ENCODE data around the gene RAD9A.
"Not testable (repeated sequence)": the region's sequence is repeated elsewhere in the genome, so short reads cannot be mapped to it uniquely, and the experiment has no call there.

The RAD9A gene

GRCh38 chr11:67400942-67401494 lies 9.2 kb downstream of the RAD9A start:
- Histone ChIP-seq H3K27me3 (ENCODE audit: insufficient read depth, low read length, poor library complexity) (no peaks in the 10 kb centered on the region), H4K8ac (ENCODE audit: low read depth, low read length) (no peak overlapping the region), H3K18ac (ENCODE audit: low read length) (peak overlapping the region; percentile 94), H3K36me3 (ENCODE audit: control insufficient read depth, insufficient read depth, low read length) (peaks cover 9% of the 10 kb centered on the region), H3K4ac (ENCODE audit: low read depth, low read length) (peak overlapping the region; percentile 19), H2BK120ac (ENCODE audit: low read depth, low read length) (no peak overlapping the region), H2BK5ac (ENCODE audit: low read length) (no peak overlapping the region), H3K56ac (ENCODE audit: low read length) (peak overlapping the region; percentile 83), H2AK5ac (ENCODE audit: low read length) (peak overlapping the region; percentile 30), H3K79me2 (ENCODE audit: control insufficient read depth, insufficient read depth, low read length) (peaks cover 17% of the 10 kb centered on the region), H3K23ac (ENCODE audit: low read length) (peak overlapping the region; percentile 29), H2BK15ac (replicated peaks; ENCODE audit: low read depth) (no peak overlapping the region), H3K4me3 (ENCODE audit: low read length) (peak overlapping the region; percentile 70), H3K9ac (ENCODE audit: low read length) (peak overlapping the region; percentile 89), H3K79me1 (ENCODE audit: low read length) (peaks cover 14% of the 10 kb centered on the region), H3K4me1 (ENCODE audit: control insufficient read depth, low read depth, low read length) (peaks cover 8% of the 10 kb centered on the region), H3K4me2 (ENCODE audit: low read length) (peak overlapping the region; percentile 84), H4K5ac (ENCODE audit: low read length) (no peak overlapping the region), H3K27ac (ENCODE audit: low read depth, low read length) (peak overlapping the region; percentile 91)
- no peak for DNase-seq
- WGBS (ENCODE audit: extremely low coverage, insufficient coverage, low lambda C conversion rate), result no CpG with 5 or more reads among the region's 27 CpGs

DNA sequence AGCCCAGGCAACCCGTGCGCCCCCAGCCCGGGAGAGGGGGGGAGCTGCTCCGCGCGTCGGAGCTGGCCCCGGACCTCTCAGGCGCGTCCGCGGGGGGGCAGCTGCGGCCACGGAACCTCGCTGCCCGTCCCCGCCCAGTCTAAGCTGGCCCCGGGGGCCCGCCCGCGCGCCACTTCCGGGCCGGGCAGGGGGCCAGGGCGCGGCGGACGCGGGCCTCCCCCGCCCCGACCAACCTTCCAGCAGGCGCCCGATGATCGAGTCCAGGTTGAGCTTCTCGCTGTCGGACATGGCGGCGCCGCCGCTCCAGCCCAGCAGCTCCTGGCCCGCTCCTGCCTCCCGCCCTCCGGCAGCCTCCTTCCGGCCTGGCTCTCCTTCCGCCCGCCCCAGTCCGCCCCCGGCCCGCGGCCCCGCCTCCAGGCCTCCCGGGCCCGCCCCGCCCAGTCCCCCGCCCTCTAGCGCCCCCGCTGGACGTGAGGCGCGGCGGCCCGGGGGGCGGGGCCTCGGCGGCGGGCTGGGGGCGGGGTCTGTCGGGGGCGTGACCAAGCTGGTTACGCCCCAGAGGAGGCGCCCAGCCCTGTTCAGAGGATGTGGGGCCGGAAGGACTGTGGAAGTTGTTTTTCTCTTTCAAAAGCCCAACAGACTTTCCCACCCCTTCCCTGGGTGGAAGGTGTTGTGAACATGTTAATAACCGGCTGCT lies 9.9 kb downstream of the RAD9A start, which contains the start of gene PPP1CA:
Gene PPP1CA (minus strand): TSS at position 364 of the 697 bp plus-strand sequence. CDS start 76 bp downstream, at position 288.
- Histone ChIP-seq H3K4ac (ENCODE audit: low read depth, low read length) (peak within 1 kb of the TSS; percentile 19), H3K9ac (ENCODE audit: low read length) (peak within 1 kb of the TSS; percentile 89), H3K79me1 (ENCODE audit: low read length) (peaks cover 14% of the 10 kb centered on the region), H2BK15ac (replicated peaks; ENCODE audit: low read depth) (no peak within 1 kb of the TSS), H3K4me3 (ENCODE audit: low read length) (peak within 1 kb of the TSS; percentile 70), H3K4me2 (ENCODE audit: low read length) (peak within 1 kb of the TSS; percentile 84), H2AK5ac (ENCODE audit: low read length) (peak within 1 kb of the TSS; percentile 30), H2BK120ac (ENCODE audit: low read depth, low read length) (no peak within 1 kb of the TSS), H3K79me2 (ENCODE audit: control insufficient read depth, insufficient read depth, low read length) (peaks cover 17% of the 10 kb centered on the region), H3K36me3 (ENCODE audit: control insufficient read depth, insufficient read depth, low read length) (peaks cover 9% of the 10 kb centered on the region), H4K8ac (ENCODE audit: low read depth, low read length) (no peak within 1 kb of the TSS), H3K56ac (ENCODE audit: low read length) (peak within 1 kb of the TSS; percentile 93), H4K5ac (ENCODE audit: low read length) (no peak within 1 kb of the TSS), H3K27ac (ENCODE audit: low read depth, low read length) (peak within 1 kb of the TSS; percentile 91), H2BK5ac (ENCODE audit: low read length) (peak within 1 kb of the TSS; percentile 78), H3K27me3 (ENCODE audit: insufficient read depth, low read length, poor library complexity) (no peaks in the 10 kb centered on the region), H3K4me1 (ENCODE audit: control insufficient read depth, low read depth, low read length) (peaks cover 5% of the 10 kb centered on the region), H3K23ac (ENCODE audit: low read length) (peak within 1 kb of the TSS; percentile 29), H3K18ac (ENCODE audit: low read length) (peak within 1 kb of the TSS; percentile 94)
- peak; percentile 91 for DNase-seq
- no CpG with 5 or more reads among the region's 73 CpGs for WGBS (ENCODE audit: extremely low coverage, insufficient coverage, low lambda C conversion rate)

GRCh38 chr11:67402192-67402839 lies 10.5 kb downstream of the RAD9A start:
- not testable (repeated sequence) for H3K27me3 ChIP-seq (ENCODE audit: insufficient read depth, low read length, poor library complexity); H3K36me3 ChIP-seq (ENCODE audit: control insufficient read depth, insufficient read depth, low read length); H3K4me3 ChIP-seq (ENCODE audit: low read length); H2BK120ac ChIP-seq (ENCODE audit: low read depth, low read length); H2AK5ac ChIP-seq (ENCODE audit: low read length); H4K8ac ChIP-seq (ENCODE audit: low read depth, low read length); H3K4me1 ChIP-seq (ENCODE audit: control insufficient read depth, low read depth, low read length); H3K23ac ChIP-seq (ENCODE audit: low read length); DNase-seq; H2BK15ac ChIP-seq (replicated peaks; ENCODE audit: low read depth); H3K4ac ChIP-seq (ENCODE audit: low read depth, low read length); H4K5ac ChIP-seq (ENCODE audit: low read length)
- Histone ChIP-seq H3K27ac (ENCODE audit: low read depth, low read length) (peak overlapping the region; percentile 56), H3K56ac (ENCODE audit: low read length) (peak overlapping the region; percentile 93), H3K79me1 (ENCODE audit: low read length) (peaks cover 14% of the 10 kb centered on the region), H3K9ac (ENCODE audit: low read length) (peak overlapping the region; percentile 71), H3K4me2 (ENCODE audit: low read length) (peak overlapping the region; percentile 43), H2BK5ac (ENCODE audit: low read length) (peak overlapping the region; percentile 78), H3K18ac (ENCODE audit: low read length) (peak overlapping the region; percentile 65), H3K79me2 (ENCODE audit: control insufficient read depth, insufficient read depth, low read length) (peaks cover 17% of the 10 kb centered on the region)
- WGBS (ENCODE audit: extremely low coverage, insufficient coverage, low lambda C conversion rate), result no CpG with 5 or more reads among the region's 19 CpGs

DNA sequence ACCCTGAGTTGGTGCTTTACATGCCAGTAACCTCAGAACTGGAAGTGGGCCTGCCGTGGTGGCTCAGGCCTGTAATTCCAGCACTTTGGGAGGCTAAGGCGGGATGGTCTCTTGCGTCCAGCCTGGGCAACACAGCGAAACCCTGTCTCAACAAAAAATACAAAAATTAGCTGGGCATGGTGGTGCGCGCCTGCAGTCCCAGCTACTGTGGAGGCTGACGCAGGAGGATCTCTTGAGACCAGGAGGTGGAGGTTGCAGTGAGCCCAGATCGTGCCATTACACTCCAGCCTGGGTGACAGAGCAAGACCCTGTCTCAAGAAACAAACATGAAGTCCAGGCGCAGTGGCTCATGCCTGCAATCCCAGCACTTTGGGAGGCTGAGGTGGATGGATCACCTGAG lies 11.3 kb downstream of the RAD9A start:
- H3K79me2 ChIP-seq (ENCODE audit: control insufficient read depth, insufficient read depth, low read length), result peaks cover 17% of the 10 kb centered on the region
- H3K23ac ChIP-seq (ENCODE audit: low read length); H3K18ac ChIP-seq (ENCODE audit: low read length); H3K27me3 ChIP-seq (ENCODE audit: insufficient read depth, low read length, poor library complexity); H2BK120ac ChIP-seq (ENCODE audit: low read depth, low read length); H3K4ac ChIP-seq (ENCODE audit: low read depth, low read length); DNase-seq; H2BK5ac ChIP-seq (ENCODE audit: low read length); H2BK15ac ChIP-seq (replicated peaks; ENCODE audit: low read depth); H3K4me1 ChIP-seq (ENCODE audit: control insufficient read depth, low read depth, low read length); H3K9ac ChIP-seq (ENCODE audit: low read length); H4K8ac ChIP-seq (ENCODE audit: low read depth, low read length); H3K4me3 ChIP-seq (ENCODE audit: low read length); H3K27ac ChIP-seq (ENCODE audit: low read depth, low read length); H4K5ac ChIP-seq (ENCODE audit: low read length); H3K36me3 ChIP-seq (ENCODE audit: control insufficient read depth, insufficient read depth, low read length); H3K4me2 ChIP-seq (ENCODE audit: low read length); H2AK5ac ChIP-seq (ENCODE audit: low read length): not testable (repeated sequence)
- peaks cover 14% of the 10 kb centered on the region for H3K79me1 ChIP-seq (ENCODE audit: low read length)
- H3K56ac ChIP-seq (ENCODE audit: low read length), result peak overlapping the region; percentile 15
- WGBS (ENCODE audit: extremely low coverage, insufficient coverage, low lambda C conversion rate), result no CpG with 5 or more reads among the region's 9 CpGs

DNA sequence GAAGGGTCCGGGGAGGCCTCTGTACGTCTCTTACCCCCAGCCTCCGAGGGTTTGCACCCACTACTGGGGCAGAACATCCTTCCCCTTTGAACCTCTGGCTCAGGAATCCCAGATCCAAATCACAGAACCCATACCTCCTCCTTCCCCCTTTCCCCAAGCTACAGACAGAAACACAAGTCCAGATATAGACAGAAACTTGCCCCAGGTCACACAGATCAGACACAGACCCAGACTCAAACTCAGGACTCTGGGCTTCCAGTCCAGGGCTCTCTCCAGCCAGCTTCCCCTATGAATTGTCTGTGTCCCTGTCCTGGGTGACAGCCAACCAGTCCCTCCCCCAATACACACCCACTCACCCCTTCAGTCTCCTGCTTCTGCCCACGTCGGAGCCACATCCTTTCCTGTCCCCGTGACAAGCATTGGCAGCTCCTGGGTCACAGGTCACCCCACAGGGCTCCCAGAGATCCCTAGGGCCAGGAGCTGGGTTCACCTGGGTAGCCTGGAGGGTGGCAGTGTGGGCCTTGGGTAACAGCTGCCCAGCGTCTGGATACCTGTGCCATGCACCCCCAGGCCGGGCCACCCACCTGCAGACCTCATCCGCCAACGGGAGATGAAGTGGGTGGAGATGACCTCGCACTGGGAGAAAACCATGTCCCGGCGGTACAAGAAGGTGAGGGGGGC lies 12.9 kb downstream of the RAD9A start:
- no CpG with 5 or more reads among the region's 13 CpGs for WGBS (ENCODE audit: extremely low coverage, insufficient coverage, low lambda C conversion rate)
- Histone ChIP-seq H3K36me3 (ENCODE audit: control insufficient read depth, insufficient read depth, low read length) (no peaks in the 10 kb centered on the region), H3K18ac (ENCODE audit: low read length) (no peak overlapping the region), H3K4ac (ENCODE audit: low read depth, low read length) (no peak overlapping the region), H3K27me3 (ENCODE audit: insufficient read depth, low read length, poor library complexity) (no peaks in the 10 kb centered on the region), H2BK15ac (replicated peaks; ENCODE audit: low read depth) (no peak overlapping the region), H2BK120ac (ENCODE audit: low read depth, low read length) (no peak overlapping the region), H3K27ac (ENCODE audit: low read depth, low read length) (no peak overlapping the region), H3K4me2 (ENCODE audit: low read length) (no peak overlapping the region), H3K9ac (ENCODE audit: low read length) (no peak overlapping the region), H3K23ac (ENCODE audit: low read length) (no peak overlapping the region), H4K5ac (ENCODE audit: low read length) (no peak overlapping the region), H3K4me3 (ENCODE audit: low read length) (no peak overlapping the region), H3K56ac (ENCODE audit: low read length) (no peak overlapping the region), H4K8ac (ENCODE audit: low read depth, low read length) (no peak overlapping the region), H2BK5ac (ENCODE audit: low read length) (no peak overlapping the region), H3K79me2 (ENCODE audit: control insufficient read depth, insufficient read depth, low read length) (peaks cover 14% of the 10 kb centered on the region), H3K4me1 (ENCODE audit: control insufficient read depth, low read depth, low read length) (peaks cover 4% of the 10 kb centered on the region), H2AK5ac (ENCODE audit: low read length) (no peak overlapping the region), H3K79me1 (ENCODE audit: low read length) (peaks cover 9% of the 10 kb centered on the region)
- DNase-seq, result no peak
